ENCODE data around the gene LRSAM1. TPM values are rescaled to one million over a fixed set of nuclear protein-coding genes. Genes with fewer than 3 reads are reported as not detected.
A peak's percentile ranks its signal among the peaks of the same experiment; 100 is the strongest.

LRSAM1 gene
- 10 to 100 TPM; 20.5 to 24.2 (median 21.6) TPM for total RNA-seq

DNA sequence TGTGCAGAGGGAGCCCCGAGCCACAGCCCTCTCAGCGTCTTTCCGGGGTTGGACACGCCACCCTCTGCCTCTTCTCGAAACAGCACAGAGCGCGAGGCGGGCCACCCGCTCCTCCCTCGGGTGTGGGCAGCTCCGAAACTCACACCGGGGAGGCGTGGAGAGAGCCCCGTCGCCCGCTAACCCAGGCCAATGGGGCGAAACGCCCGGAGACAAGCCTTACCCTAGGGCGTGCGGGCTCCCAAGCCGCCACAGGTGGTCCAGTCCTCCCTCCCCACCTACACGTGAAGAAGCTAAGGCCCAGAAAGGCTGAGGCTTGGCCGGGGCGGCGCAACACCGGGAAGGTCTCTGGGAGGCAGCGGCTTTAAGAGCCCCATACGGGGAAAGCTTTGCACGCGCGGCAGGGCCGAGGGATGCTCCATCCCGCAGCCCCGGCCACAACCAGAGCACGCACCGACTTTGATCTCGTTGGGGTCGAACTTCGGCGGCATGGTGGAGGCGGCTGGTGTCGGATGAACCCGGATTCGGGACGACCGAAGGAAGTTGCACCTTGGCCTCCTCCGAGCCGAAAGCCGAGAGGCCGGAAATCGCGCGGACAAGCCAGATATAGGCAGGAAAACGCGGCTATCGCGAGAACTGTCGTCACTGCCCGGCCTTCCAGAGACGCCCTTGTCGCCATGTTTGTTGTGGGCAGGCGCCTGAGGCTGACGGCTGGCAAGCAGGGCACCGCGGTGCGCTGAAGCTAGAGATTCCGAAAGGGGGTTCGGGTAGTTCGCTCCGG lies at the start of gene LRSAM1, which contains the start of gene RPL12:
Gene LRSAM1, plus strand, starts transcription at position 681 of the 778 bp plus-strand sequence. CDS start 3,018 bp downstream, outside the sequence.
Gene RPL12, minus strand, starts transcription at position 577 of the 778 bp plus-strand sequence. Its CDS starts 89 bp downstream, at position 488.
- Mint-ChIP-seq H3K9me3 (no peaks in the 10 kb centered on the region), H3K4me1 (ENCODE audit: low read depth) (peaks cover 39% of the 10 kb centered on the region), H3K36me3 (ENCODE audit: insufficient read depth) (peaks cover 56% of the 10 kb centered on the region), H3K4me3 (peak within 1 kb of the TSS; percentile 97), H3K27me3 (ENCODE audit: low read depth) (no peaks in the 10 kb centered on the region)
- DNase-seq (peak; percentile 99), ATAC-seq (peak; percentile 75 to 77)

DNA sequence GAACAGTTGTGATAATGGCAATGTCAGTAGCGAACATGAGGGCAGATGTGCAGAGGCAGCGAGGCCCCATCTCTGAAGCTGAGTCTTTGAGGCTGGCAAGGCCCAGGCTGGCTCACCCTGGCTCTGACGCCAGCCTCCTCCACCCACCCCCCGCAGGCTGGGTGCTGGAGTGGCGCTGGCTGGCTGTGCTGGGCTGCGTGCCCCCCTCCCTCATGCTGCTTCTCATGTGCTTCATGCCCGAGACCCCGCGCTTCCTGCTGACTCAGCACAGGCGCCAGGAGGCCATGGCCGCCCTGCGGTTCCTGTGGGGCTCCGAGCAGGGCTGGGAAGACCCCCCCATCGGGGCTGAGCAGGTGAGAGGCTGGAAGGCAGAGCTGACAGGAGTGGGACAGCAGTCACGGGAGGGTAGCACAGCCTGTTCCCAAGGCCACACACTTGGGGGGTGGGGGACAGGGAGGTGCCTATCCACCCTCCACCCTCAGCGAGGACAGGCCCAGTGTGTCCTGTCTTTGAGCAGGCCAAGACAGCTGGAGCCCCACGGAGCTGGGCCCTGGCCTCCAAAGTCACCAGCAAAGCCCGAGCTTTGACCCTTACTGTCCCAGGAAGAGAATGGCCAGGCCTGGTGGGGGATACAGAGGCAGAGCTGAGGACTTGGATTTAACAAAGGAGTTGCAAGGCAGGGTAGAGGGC lies 48.8 kb upstream of the LRSAM1 start:
- ATAC-seq, result no peak
- Mint-ChIP-seq H3K4me3 (no peak overlapping the region), H3K36me3 (ENCODE audit: insufficient read depth) (no peaks in the 10 kb centered on the region), H3K27me3 (ENCODE audit: low read depth) (peaks cover 61% of the 10 kb centered on the region), H3K9me3 (no peaks in the 10 kb centered on the region), H3K4me1 (ENCODE audit: low read depth) (peaks cover 7% of the 10 kb centered on the region)
- DNase-seq, result no peak

DNA sequence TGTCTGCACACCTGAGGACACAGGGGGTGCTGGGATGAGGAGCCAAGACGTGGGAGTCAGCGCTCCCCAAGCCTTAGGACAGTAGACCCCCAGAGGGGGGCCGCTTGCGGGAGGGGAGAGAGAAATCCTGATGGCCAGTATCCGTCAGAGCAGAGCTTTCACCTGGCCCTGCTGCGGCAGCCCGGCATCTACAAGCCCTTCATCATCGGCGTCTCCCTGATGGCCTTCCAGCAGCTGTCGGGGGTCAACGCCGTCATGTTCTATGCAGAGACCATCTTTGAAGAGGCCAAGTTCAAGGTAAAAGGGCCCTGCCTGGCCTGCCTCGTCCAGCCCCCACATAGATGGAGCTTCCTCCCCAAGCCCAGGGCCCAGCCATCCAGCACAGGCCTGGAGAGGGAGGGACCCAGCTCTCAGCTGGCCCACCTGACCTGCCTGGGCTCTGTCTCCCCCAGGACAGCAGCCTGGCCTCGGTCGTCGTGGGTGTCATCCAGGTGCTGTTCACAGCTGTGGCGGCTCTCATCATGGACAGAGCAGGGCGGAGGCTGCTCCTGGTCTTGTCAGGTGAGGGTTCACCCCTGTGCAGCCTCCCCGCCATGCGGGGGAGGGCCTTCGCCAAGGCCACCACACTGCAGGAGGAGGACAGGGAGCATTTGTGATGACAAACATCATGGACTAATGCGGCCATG lies 47.7 kb upstream of the LRSAM1 start:
- Mint-ChIP-seq H3K4me1 (ENCODE audit: low read depth) (peaks cover under 1% of the 10 kb centered on the region), H3K4me3 (no peak overlapping the region), H3K36me3 (ENCODE audit: insufficient read depth) (no peaks in the 10 kb centered on the region), H3K27me3 (ENCODE audit: low read depth) (peaks cover 56% of the 10 kb centered on the region), H3K9me3 (no peaks in the 10 kb centered on the region)
- ATAC-seq (no peak), DNase-seq (no peak)

DNA sequence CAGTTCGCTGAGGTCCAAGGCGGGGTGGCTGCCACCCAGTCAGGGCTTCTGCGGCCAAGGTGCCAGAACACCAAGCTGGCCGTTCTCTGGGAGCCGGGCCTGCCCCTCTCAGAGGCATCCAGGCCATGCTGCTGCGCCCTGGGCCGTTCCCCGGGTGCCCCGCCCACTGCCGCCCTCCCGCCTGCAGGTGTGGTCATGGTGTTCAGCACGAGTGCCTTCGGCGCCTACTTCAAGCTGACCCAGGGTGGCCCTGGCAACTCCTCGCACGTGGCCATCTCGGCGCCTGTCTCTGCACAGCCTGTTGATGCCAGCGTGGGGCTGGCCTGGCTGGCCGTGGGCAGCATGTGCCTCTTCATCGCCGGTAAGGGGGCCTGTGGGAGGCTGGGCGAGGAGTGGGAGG lies 46.7 kb upstream of the LRSAM1 start:
- H3K4me3 Mint-ChIP-seq, result no peak overlapping the region
- H3K9me3 Mint-ChIP-seq, result no peaks in the 10 kb centered on the region
- H3K27me3 Mint-ChIP-seq (ENCODE audit: low read depth), result peaks cover 49% of the 10 kb centered on the region
- H3K4me1 Mint-ChIP-seq (ENCODE audit: low read depth), result no peaks in the 10 kb centered on the region
- DNase-seq (no peak), ATAC-seq (no peak)
- H3K36me3 Mint-ChIP-seq (ENCODE audit: insufficient read depth), result no peaks in the 10 kb centered on the region

DNA sequence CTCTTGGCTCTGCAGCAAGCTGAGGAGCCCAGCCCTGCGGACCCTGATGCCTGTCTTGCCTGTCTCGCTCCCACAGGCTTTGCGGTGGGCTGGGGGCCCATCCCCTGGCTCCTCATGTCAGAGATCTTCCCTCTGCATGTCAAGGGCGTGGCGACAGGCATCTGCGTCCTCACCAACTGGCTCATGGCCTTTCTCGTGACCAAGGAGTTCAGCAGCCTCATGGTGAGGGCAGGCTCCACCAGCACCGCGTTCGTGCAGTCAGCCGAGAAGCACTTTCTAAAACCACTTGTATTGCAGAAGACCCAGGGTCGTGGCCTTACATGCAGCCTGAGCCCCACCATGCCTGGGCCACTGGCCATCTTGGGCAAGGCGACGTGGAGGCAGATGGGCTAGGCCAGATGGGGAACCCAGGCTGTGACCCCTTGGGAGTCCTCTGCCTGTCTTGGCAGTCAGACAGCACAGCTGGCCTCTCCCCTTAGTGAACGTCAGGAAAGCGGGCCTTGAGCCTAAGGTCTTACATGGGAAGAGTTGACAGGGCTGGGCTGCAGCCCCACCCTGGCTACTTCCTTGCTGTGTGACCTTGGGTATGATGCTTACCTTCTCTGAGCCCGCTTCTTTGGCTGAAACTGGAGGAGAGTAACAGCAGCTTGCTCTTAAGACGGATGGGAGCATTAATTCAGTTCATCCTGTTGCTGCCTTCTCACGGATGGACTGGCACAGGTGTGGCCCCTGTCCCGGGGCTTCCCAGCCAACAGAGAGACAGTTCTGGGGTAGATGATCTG lies 45.8 kb upstream of the LRSAM1 start:
- no peak for ATAC-seq

DNA sequence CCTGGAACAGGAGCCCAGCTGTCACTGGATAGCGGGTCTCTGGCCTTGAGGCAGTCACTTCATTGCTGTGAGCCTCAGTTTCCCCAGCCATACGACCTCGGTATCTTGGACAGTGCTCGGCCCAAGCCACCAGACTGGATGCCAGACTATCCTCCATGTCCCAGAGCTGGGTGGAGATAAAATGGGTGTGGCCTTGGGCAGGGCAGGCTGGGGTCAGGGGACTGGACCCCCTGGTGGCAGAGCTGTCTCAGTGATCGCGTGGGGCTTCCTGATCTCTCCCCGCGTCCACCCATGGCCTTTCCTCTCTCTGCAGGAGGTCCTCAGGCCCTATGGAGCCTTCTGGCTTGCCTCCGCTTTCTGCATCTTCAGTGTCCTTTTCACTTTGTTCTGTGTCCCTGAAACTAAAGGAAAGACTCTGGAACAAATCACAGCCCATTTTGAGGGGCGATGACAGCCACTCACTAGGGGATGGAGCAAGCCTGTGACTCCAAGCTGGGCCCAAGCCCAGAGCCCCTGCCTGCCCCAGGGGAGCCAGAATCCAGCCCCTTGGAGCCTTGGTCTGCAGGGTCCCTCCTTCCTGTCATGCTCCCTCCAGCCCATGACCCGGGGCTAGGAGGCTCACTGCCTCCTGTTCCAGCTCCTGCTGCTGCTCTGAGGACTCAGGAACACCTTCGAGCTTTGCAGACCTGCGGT lies 44.4 kb upstream of the LRSAM1 start:
- Mint-ChIP-seq H3K36me3 (ENCODE audit: insufficient read depth) (no peaks in the 10 kb centered on the region), H3K4me1 (ENCODE audit: low read depth) (no peaks in the 10 kb centered on the region), H3K4me3 (no peak overlapping the region), H3K27me3 (ENCODE audit: low read depth) (peaks cover 40% of the 10 kb centered on the region), H3K9me3 (no peaks in the 10 kb centered on the region)
- ATAC-seq (no peak), DNase-seq (no peak)

More for the DNA sequence above, 45.8 kb upstream of the LRSAM1 start:
- DNase-seq, result no peak
- H3K36me3 Mint-ChIP-seq (ENCODE audit: insufficient read depth), result no peaks in the 10 kb centered on the region
- no peak overlapping the region for H3K4me3 Mint-ChIP-seq
- H3K9me3 Mint-ChIP-seq, result no peaks in the 10 kb centered on the region
- no peaks in the 10 kb centered on the region for H3K4me1 Mint-ChIP-seq (ENCODE audit: low read depth)
- H3K27me3 Mint-ChIP-seq (ENCODE audit: low read depth), result peaks cover 44% of the 10 kb centered on the region

DNA sequence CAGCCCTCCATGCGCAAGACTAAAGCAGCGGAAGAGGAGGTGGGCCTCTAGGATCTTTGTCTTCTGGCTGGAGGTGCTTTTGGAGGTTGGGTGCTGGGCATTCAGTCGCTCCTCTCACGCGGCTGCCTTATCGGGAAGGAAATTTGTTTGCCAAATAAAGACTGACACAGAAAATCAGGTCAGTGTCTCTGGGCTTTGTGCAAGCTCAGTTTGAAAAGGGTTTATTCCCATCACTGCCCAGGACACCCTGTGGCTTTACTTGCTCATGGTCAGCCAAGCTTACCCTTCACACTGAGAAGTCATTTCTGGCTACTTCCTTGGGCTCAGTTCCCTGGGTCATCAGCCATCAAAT lies 43.8 kb upstream of the LRSAM1 start:
- DNase-seq (no peak), ATAC-seq (no peak)
- no peak overlapping the region for H3K4me3 Mint-ChIP-seq
- no peaks in the 10 kb centered on the region for H3K9me3 Mint-ChIP-seq
- peaks cover 41% of the 10 kb centered on the region for H3K27me3 Mint-ChIP-seq (ENCODE audit: low read depth)
- no peaks in the 10 kb centered on the region for H3K36me3 Mint-ChIP-seq (ENCODE audit: insufficient read depth)
- H3K4me1 Mint-ChIP-seq (ENCODE audit: low read depth), result no peaks in the 10 kb centered on the region

DNA sequence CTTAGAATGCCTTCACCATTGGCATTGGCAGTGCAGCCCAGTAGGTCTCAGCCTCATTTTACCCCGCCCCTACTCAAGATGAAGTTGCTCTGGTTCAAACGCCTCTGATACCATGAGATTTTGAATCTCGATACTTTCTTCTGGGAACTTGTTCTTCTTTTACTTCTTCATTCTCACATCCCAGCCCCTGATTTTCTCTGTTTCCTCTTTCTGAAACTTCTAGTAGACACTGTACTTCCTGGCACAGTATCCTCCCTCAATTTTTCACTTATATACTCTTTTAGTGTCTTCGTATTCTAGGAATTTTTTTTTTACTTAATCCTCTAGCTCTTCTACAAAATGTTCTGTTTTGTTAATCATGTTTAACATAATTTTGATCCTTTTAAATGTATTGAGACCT lies 40.2 kb upstream of the LRSAM1 start:
- DNase-seq (no peak), ATAC-seq (no peak)
- Mint-ChIP-seq H3K9me3 (no peaks in the 10 kb centered on the region), H3K36me3 (ENCODE audit: insufficient read depth) (no peaks in the 10 kb centered on the region), H3K4me1 (ENCODE audit: low read depth) (no peaks in the 10 kb centered on the region), H3K4me3 (no peak overlapping the region), H3K27me3 (ENCODE audit: low read depth) (peaks cover 42% of the 10 kb centered on the region)

DNA sequence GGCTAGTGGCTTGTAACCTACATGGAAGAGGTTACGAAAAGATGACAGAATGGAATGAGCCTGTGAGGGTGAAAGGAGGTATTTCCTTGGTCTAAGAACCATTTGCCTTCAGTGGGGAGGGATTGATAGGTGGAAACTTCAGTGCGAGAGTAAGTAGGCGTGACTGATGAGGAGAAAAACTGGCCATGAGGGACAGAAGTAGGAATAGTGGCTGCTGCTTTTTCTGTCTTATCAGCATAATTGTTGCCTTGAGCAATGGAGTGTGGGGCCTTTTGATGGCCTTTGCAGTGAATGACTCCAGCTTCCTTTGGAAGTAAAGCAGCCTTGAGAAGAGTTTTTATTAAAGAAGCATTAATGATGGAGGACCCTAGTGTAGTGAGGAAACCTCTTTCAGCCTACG lies 36.2 kb upstream of the LRSAM1 start:
- no peak for ATAC-seq
- no peaks in the 10 kb centered on the region for H3K9me3 Mint-ChIP-seq
- H3K27me3 Mint-ChIP-seq (ENCODE audit: low read depth), result peaks cover 31% of the 10 kb centered on the region

DNA sequence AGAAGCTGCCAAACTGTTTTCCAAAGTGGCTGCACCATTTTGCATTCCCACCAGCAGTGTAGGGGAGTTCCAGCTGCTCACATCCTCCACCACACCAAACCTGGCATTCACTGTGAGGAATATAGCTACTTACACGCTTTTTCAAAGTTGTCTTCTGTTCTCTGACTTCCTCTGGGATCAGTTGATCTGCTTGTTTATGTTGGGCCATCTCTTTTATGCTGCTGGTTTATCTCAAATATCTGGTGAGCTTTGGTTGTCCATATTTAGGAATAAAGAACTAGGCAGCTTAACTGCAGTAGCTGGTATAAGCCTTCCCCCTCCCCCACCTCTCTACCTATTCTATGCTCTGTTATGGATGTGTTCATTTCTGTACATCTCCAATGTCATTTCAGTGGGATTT lies 35.7 kb upstream of the LRSAM1 start:
- DNase-seq (no peak), ATAC-seq (no peak)
- no peaks in the 10 kb centered on the region for H3K4me1 Mint-ChIP-seq (ENCODE audit: low read depth)
- H3K27me3 Mint-ChIP-seq (ENCODE audit: low read depth), result peaks cover 31% of the 10 kb centered on the region
- no peaks in the 10 kb centered on the region for H3K36me3 Mint-ChIP-seq (ENCODE audit: insufficient read depth)
- no peaks in the 10 kb centered on the region for H3K9me3 Mint-ChIP-seq
- no peak overlapping the region for H3K4me3 Mint-ChIP-seq

More for the DNA sequence above, 36.2 kb upstream of the LRSAM1 start:
- Mint-ChIP-seq H3K36me3 (ENCODE audit: insufficient read depth) (no peaks in the 10 kb centered on the region), H3K4me3 (no peak overlapping the region), H3K4me1 (ENCODE audit: low read depth) (no peaks in the 10 kb centered on the region)
- DNase-seq, result no peak

DNA sequence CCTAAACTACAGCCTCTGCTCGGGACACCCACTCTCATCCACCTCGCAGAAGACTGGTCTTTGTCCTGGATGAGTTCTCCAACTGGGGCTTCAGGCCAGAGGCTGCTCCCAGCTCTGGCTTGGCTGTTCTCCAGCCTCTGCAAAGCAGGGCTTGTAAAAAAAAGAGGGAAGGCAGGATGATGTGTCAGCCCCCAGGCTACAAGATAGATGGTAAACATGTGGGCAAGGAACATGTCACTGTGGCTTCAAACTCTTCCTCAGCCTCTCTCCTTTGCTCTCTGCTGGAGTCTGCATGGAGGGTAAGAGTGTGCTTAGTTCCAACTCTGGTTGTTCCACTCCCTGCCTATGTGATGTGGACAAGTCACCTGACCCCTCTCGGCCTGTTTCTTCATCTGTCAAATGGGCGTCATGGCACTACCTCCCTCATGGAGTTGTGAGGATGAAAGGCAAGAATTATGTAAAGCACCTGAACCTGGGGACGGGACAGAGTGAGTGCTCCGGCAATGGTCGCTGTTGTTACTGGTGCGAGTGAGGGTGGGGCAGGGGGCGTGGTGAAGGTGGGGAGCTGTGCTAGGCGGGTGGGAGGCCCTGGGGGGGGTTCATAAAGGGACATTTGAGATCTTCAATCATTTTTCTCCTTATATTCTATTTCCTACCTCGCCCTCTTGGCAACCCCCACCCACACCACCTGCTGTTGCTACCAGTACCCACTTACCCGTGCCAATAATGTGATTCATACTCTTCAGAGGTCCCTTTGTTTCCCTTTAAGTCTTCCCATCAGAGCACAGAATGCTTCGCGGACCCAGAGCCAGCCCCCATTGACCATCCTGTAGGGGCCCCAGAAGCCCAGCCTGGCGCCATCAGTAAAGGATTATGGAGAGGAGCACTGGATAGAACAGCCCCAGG lies 33.9 kb upstream of the LRSAM1 start:
- H3K4me3 Mint-ChIP-seq, result no peak overlapping the region
- ATAC-seq (no peak), DNase-seq (no peak)

DNA sequence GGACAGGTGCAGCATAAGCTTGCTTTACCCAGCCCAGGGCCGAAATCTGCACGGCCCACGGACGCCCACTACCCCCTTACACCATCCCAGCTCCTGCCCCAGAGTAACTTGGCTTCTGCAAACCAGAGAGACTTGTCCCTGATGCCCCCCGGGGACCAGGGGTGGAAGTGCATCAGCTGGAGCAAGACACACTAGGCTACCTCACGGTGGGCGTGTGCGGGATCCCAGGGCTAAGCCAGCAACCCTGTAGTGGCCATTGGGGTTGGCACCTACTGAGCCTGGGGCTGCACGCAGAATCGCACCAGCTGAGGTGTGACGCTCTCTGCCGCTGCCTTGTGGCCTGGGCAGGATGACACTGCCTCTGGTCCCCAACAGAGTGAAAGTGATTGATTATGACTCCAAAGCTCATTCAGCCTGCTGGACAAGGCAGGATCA lies 33.3 kb upstream of the LRSAM1 start:
- DNase-seq, result peak; percentile 34
- peak; percentile 73 for ATAC-seq
- no peaks in the 10 kb centered on the region for H3K36me3 Mint-ChIP-seq (ENCODE audit: insufficient read depth)
- peaks cover 19% of the 10 kb centered on the region for H3K27me3 Mint-ChIP-seq (ENCODE audit: low read depth)
- H3K4me3 Mint-ChIP-seq, result no peak overlapping the region
- H3K4me1 Mint-ChIP-seq (ENCODE audit: low read depth), result peaks cover 5% of the 10 kb centered on the region
- no peaks in the 10 kb centered on the region for H3K9me3 Mint-ChIP-seq

More for the DNA sequence above, 33.9 kb upstream of the LRSAM1 start:
- Mint-ChIP-seq H3K9me3 (no peaks in the 10 kb centered on the region), H3K4me1 (ENCODE audit: low read depth) (no peaks in the 10 kb centered on the region), H3K27me3 (ENCODE audit: low read depth) (peaks cover 20% of the 10 kb centered on the region), H3K36me3 (ENCODE audit: insufficient read depth) (no peaks in the 10 kb centered on the region)

DNA sequence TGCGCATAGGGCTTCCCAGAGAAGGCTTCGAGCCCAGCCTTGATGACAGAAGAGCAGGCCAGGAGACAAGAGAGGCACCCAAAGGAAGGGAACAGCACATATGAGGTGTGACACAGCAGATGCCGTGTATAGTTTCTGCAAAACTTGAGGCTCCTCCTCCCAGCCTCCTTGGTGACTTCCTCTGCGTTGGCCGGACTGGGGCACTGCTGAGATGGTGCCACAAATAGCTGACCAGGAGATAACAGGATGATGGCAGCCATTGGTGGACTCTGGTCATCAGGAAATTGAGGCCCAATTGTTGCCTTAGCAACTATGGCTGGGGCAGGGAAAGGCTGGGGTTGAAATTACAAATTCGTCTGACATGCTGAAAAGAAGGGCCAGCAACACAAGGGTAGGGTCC lies 32.0 kb upstream of the LRSAM1 start:
- no peak overlapping the region for H3K4me3 Mint-ChIP-seq
- peaks cover 1% of the 10 kb centered on the region for H3K36me3 Mint-ChIP-seq (ENCODE audit: insufficient read depth)
- peaks cover 12% of the 10 kb centered on the region for H3K4me1 Mint-ChIP-seq (ENCODE audit: low read depth)
- H3K27me3 Mint-ChIP-seq (ENCODE audit: low read depth), result peaks cover 12% of the 10 kb centered on the region
- no peaks in the 10 kb centered on the region for H3K9me3 Mint-ChIP-seq
- DNase-seq (no peak), ATAC-seq (no peak)
